Activated T-helper 9 cell treated with anti-CD3 and anti-CD28 coated beads, Interleukin-2, amount 50 U/mL, for 16 hours (primary cell): ENCODE results near the gene FCN1.
"Not testable (repeated sequence)": the region's sequence is repeated elsewhere in the genome, so short reads cannot be mapped to it uniquely, and the experiment has no call there.

Experiments used
- DNase-seq: peaks from one replicate; pipeline ENCODE4 v3.0.0-alpha.2; 2020; ENCODE audit warnings: low read depth

Gene FCN1

GRCh38 chr9:134871697-134872340 lies 45.9 kb downstream of the FCN1 start:
- DNase-seq: no peak

GRCh38 chr9:134870746-134871662 lies 46.7 kb downstream of the FCN1 start:
- DNase-seq: no peak

GRCh38 chr9:134870301-134870694 lies 47.4 kb downstream of the FCN1 start:
- no peak for DNase-seq

GRCh38 chr9:134869554-134870300 lies 48.0 kb downstream of the FCN1 start:
- no peak for DNase-seq

- DNase-seq: no peak
Observed at GRCh38 chr9:134868751-134869553, 48.8 kb downstream of the FCN1 start.

DNA sequence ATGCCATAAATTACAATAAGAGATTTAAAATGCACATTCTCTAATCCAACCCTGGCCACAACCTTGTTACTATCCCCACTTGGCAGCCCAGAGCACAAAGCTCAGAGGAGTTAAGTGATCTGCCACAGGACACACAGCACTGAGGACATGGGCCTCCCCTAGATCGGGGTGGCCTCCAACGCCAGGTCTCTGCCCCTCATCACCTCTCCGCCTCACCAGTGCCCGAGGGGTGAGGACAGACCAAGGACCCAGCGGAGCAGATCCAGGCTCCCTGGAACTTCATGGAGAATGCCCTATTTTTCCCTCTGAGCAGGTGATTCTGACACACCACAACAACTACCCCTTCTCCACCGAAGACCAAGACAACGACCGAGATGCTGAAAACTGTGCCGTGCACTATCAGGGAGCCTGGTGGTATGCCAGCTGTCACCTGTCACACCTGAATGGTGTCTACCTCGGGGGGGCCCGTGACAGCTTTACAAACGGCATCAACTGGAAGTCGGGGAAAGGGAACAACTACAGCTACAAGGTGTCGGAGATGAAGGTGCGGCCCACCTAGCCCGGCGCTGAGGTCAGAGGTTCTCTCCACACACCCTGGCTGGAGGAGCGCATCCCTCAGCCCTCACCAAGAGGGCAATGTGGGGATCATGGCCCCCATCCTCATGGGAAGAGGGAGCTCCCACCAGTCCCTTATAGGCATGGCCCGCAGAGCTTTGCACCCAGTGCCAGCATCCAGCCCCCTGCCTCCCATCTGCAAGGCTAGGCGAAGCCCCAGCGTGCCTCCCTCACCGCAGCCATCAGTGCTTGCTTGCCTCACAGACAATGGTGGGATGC lies 49.6 kb downstream of the FCN1 start:
- DNase-seq: no peak

- no peak for DNase-seq
Observed at GRCh38 chr9:134864821-134865190, 52.9 kb downstream of the FCN1 start.

DNA sequence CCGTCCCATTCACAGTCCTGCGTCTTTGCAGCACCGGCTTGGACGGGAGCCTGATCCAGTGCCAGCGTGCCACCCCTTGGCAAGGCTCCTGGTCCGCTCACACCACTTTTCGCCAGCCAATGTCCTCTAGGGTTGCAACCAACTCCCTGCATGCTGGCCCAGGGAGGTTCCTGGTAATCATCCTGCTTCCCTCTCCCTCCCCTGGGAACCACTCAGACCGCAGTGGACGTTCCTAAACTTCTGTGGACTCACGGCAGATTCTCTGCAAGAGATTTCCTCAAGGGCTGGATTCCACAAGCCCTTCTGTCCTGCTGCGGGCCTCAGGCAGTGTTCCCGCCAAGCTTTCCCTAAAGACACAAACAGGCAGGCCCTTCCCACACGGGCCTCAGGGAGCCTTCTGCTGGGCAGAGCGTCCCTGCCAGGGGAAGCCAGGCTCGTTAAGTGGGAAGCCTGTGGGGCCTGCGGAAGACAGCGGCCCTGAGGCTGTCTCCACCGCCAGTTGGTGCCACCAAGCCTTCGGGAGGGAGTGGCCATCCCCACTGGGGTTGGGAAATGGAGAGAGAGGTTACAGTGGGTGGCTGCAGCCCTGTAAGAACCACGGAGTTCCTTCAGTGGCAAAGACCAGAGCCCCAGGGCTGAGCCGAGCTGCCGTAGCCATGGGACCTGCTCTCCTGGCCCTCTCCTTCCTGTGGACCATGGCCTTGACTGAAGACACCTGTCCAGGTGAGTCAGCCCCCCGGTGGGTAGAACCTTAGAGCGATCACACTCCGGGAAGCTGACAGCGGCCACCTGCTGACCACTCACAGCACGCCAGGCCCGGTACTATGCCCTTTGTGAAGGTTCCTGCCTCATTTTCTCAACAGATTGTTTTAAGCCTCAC lies 53.5 kb downstream of the FCN1 start:
- no peak for DNase-seq

GRCh38 chr9:134863306-134863902 lies 54.3 kb downstream of the FCN1 start:
- no peak for DNase-seq

DNA sequence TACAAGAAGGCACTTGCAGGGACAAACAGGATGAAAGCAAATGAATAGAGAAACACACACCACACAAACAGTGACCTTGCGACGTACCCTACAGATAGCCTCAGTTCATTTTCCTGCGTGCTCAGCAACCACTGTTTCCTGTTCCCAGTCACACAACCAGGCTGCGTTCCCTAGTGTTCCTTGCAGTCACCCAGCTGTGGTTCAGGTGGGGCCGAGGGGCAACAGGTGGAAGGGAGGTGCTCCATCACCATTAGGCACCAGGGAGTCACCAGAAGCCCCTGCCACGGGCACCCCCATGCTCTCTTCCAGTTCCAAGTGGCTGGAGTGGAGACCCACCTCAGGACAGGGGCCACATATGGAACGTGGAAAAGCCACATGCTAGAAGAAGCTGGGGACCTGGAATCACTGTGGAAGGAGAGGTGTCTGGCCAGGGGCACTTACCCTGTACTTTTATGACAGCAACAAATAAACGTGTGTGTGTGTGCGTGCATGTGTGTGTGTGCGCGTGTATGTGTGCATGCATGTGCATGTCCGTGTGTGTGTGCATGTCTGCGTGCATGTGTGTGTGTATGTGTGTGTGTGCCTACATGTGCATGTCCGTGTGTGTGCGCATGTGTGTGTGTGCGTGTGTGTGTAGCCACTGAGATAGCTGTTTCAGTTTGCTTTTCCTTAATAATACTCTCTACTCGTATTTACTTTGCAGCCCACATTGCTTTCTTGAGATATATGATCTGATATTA lies 55.9 kb downstream of the FCN1 start:
- no peak for DNase-seq

GRCh38 chr9:134860510-134860909 lies 57.2 kb downstream of the FCN1 start:
- DNase-seq: no peak

- no peak for DNase-seq
Observed at GRCh38 chr9:134858051-134858841, 59.5 kb downstream of the FCN1 start.

DNA sequence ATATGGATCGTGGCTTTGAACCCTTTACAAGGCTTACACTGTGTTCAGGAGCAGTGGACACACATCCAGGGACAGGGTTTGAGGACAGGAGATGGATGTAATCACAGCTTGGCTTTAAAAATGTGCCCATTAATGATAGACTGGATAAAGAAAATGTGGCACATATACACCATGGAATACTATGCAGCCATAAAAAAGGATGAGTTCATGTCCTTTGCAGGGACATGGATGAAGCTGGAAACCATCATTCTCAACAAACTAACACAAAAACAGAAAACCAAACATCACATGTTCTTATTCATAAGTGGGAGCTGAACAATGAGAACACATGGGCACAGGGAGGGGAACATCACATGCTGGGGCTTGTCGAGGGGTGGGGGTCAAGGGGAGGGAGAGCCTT lies 60.3 kb downstream of the FCN1 start:
- not testable (repeated sequence) for DNase-seq

GRCh38 chr9:134855900-134856377 lies 61.8 kb downstream of the FCN1 start:
- DNase-seq: no peak
